Measurements from ENCODE around the gene URB1.

URB1 gene

DNA sequence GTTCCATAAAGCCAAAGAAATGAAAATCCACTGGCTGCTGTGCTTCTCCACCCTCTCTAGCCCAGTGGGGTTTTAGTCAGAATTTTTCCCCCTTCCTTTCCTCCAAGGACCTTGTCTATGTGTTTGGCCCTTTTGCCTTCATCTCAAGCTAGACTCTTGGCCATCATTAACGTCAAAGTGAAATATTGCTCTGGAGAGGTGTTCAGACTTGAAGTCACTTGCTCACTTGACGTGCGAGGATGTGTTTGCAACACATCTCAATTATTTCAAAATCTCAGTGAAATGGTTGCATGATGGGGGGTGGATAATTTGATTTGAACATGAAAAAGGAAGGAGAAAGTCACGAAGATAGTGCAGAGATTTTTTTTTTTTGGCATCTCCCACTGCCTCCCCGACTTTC is 33.3 kb upstream of the URB1 start:
- Histone ChIP-seq H3K27me3 (peaks cover 6% of the 10 kb centered on the region; the same call in 1 of the 2 replicates), H3K36me3 (no peaks in the 10 kb centered on the region), H3K9me3 (no peaks in the 10 kb centered on the region), H3K4me3 (ENCODE audit: low read depth, low read length) (no peak overlapping the region), H3K4me1 (no peaks in the 10 kb centered on the region; the same call in 1 of the 2 replicates)
- TF ChIP-seq, protein P1, sequence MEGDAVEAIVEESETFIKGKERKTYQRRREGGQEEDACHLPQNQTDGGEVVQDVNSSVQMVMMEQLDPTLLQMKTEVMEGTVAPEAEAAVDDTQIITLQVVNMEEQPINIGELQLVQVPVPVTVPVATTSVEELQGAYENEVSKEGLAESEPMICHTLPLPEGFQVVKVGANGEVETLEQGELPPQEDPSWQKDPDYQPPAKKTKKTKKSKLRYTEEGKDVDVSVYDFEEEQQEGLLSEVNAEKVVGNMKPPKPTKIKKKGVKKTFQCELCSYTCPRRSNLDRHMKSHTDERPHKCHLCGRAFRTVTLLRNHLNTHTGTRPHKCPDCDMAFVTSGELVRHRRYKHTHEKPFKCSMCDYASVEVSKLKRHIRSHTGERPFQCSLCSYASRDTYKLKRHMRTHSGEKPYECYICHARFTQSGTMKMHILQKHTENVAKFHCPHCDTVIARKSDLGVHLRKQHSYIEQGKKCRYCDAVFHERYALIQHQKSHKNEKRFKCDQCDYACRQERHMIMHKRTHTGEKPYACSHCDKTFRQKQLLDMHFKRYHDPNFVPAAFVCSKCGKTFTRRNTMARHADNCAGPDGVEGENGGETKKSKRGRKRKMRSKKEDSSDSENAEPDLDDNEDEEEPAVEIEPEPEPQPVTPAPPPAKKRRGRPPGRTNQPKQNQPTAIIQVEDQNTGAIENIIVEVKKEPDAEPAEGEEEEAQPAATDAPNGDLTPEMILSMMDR (IDR thresholded peaks at IDR 0.05; ENCODE audit: low read depth, low read length): no peak
- no peak for DNase-seq

DNA sequence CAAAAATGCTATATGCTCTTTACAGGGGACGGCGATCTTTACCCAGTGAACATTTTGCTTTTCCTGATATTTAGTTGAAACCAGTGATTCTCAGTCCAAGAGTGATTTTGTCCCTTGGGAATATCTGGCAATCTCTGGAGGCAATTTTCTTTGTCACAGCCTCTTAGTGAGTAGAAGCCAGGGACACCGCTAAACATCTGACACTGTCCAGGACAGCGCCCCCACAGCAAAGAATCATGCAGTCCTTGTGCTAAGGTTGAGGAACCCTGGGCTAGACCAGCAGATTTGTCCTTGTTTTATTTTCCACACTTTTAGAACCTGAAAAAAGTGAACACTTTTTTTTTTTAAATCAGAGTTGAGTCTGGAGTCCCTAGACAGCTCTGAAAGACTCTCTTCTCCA is 32.8 kb upstream of the URB1 start:
- Histone ChIP-seq H3K4me1 (no peaks in the 10 kb centered on the region; the same call in 1 of the 2 replicates), H3K27me3 (peaks cover 6% of the 10 kb centered on the region; the same call in 1 of the 2 replicates), H3K4me3 (ENCODE audit: low read depth, low read length) (no peak overlapping the region), H3K36me3 (no peaks in the 10 kb centered on the region), H3K9me3 (no peaks in the 10 kb centered on the region)
- peak; percentile 26 for DNase-seq
- TF ChIP-seq, protein P1 (IDR thresholded peaks at IDR 0.05; ENCODE audit: low read depth, low read length): peak; percentile 31; the same call in 1 of the 2 replicates

DNA sequence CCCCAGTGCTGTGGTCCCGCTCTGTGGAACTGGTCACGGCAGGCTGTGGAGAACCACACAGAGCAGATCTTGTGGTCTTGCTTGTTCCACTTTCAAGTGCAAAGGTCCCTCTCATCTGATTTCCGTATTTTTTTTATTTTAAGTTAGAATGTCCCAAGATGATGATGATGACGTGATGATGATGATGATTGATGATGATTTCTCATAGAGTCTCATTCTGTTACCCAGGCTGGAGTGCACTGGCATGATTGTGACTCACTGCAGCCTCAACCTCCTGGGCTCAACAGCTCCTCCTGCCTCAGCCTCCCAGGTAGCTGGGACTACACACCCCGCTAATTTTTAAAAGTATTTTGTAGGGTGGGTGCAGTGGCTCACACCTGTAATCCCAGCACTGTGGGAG is 31.9 kb upstream of the URB1 start:
- no peaks in the 10 kb centered on the region for H3K36me3 ChIP-seq
- peaks cover 6% of the 10 kb centered on the region; the same call in 1 of the 2 replicates for H3K27me3 ChIP-seq
- H3K9me3 ChIP-seq: no peaks in the 10 kb centered on the region
- TF ChIP-seq, protein P1 (IDR thresholded peaks at IDR 0.05; ENCODE audit: low read depth, low read length): no peak
- no peaks in the 10 kb centered on the region; the same call in 1 of the 2 replicates for H3K4me1 ChIP-seq
- H3K4me3 ChIP-seq (ENCODE audit: low read depth, low read length): no peak overlapping the region
- no peak for DNase-seq

DNA sequence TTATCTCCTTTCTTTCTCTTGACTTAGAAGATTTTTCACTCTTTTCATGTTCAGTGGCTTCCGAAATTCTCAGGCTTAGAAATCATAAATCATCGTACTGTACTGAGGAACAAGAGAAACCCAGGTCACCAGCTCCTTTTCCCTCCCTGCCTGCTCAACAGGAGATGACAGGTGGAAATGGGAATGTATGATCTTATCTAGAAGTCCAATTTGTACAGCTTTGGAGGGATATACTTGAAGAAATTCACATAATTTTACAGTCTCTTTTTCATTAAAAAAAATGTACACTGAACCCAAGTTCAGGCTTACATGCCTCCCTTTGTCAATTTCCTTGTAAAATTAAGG is 31.4 kb upstream of the URB1 start:
- peaks cover 6% of the 10 kb centered on the region; the same call in 1 of the 2 replicates for H3K27me3 ChIP-seq
- no peak overlapping the region for H3K4me3 ChIP-seq (ENCODE audit: low read depth, low read length)
- TF ChIP-seq, protein P1 (IDR thresholded peaks at IDR 0.05; ENCODE audit: low read depth, low read length): no peak
- no peaks in the 10 kb centered on the region; the same call in 1 of the 2 replicates for H3K4me1 ChIP-seq
- DNase-seq: no peak
- H3K36me3 ChIP-seq: no peaks in the 10 kb centered on the region
- no peaks in the 10 kb centered on the region for H3K9me3 ChIP-seq

DNA sequence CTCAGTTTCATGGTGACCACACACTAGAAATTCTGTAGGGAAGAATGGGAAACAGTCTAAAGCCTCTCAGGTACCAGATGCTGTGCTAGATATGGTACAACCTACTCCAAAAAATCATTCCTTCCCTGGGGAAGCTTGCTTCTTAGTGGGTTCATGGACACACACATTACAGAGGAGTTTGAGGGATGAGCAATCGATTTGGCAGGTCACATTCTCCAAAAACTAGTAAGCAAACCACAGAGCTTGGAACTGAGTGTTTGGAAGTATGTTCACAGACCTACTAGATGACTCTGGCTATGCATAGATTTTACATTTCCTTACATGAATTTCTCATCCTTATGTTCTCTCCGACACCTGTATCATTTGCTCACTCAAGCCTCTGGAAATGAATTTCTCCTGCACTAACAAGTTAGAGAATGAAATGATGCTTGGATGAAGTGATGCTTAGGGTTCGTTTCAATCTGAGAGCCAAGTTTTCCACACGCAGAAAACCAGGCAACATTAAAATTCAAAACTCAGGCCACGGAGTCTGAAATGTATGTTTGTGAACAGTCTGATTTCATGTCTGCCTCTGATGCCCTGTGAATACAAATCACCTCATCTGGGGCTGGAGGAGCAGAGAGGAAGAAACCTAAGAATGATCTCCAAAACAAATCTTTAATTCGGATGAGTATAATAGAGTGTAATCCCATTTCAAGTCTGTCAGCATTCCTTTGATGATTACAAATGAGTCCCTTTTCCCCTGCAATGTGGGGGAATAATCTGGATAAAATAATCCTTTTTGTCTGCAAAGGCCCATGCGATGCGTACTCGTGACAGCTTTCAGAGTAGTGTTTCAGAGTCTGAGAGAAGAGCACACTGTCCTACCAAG is 30.7 kb upstream of the URB1 start:
- H3K9me3 ChIP-seq: no peaks in the 10 kb centered on the region
- H3K27me3 ChIP-seq: peaks cover 6% of the 10 kb centered on the region; the same call in 1 of the 2 replicates
- no peak for DNase-seq
- H3K4me1 ChIP-seq: no peaks in the 10 kb centered on the region; the same call in 1 of the 2 replicates
- TF ChIP-seq, protein P1 (IDR thresholded peaks at IDR 0.05; ENCODE audit: low read depth, low read length): no peak
- H3K4me3 ChIP-seq (ENCODE audit: low read depth, low read length): no peak overlapping the region
- H3K36me3 ChIP-seq: no peaks in the 10 kb centered on the region

DNA sequence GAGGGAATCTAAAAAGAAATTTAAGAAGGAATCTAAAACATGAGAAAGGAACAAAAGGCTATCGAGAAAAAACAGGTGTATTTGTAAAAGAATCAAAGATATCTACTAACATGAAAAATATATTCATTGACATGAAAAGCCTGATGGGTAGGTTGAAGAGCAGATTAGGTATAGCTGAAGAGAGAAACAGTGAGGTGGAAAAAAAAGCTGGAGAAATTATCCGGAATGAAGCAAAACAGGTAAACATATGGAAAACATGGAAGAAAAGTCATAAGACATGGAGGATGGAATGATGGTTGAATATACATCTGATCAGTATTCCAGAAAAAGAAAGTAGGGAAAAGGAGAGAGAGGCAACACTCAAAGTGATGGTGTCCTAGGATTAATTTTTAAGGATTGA is 29.3 kb upstream of the URB1 start:
- DNase-seq: no peak
- Histone ChIP-seq H3K4me1 (no peaks in the 10 kb centered on the region; the same call in 1 of the 2 replicates), H3K36me3 (no peaks in the 10 kb centered on the region), H3K27me3 (peaks cover 6% of the 10 kb centered on the region; the same call in 1 of the 2 replicates), H3K9me3 (no peaks in the 10 kb centered on the region), H3K4me3 (ENCODE audit: low read depth, low read length) (no peak overlapping the region)
- TF ChIP-seq, protein P1 (IDR thresholded peaks at IDR 0.05; ENCODE audit: low read depth, low read length): no peak

Data from BE2C (cell line).